BLaER1 treated with 17β-estradiol and CSF1 and Interleukin-3, amounts not matched to agents 10 nM and 100 nM (cell line): ENCODE measurements around the gene MRPL4.
A peak's percentile ranks its signal among the peaks of the same experiment; 100 is the strongest.

ENCODE experiments used
- H3K27ac ChIP-seq, 11 experiments: shearing (Covaris generic); formaldehyde crosslinking; 2 replicates each; pipeline ENCODE4 v1.8.1; 2022
- H3K27me3 ChIP-seq, 11 experiments: shearing (Covaris generic); formaldehyde crosslinking; 2 replicates each; pipeline ENCODE4 v1.8.1; 2022
- H3K36me3 ChIP-seq, 11 experiments: shearing (Covaris generic); formaldehyde crosslinking; 2 replicates each; pipeline ENCODE4 v1.8.1; 2022
- H3K4me1 ChIP-seq, 10 experiments: shearing (Covaris generic); formaldehyde crosslinking; 2 replicates each; pipeline ENCODE4 v1.8.1; 2022
- H3K4me2 ChIP-seq, 11 experiments: shearing (Covaris generic); formaldehyde crosslinking; 2 replicates each; pipeline ENCODE4 v1.8.1; 2022
- H3K4me3 ChIP-seq, 10 experiments: shearing (Covaris generic); formaldehyde crosslinking; 2 replicates each; pipeline ENCODE4 v1.8.1; 2022
- H3K9ac ChIP-seq, 11 experiments: shearing (Covaris generic); formaldehyde crosslinking; 2 replicates each; pipeline ENCODE4 v1.8.1; 2022
- H3K9me3 ChIP-seq, 11 experiments: shearing (Covaris generic); formaldehyde crosslinking; replicated peaks in 1 of 11; 2 replicates each; pipeline ENCODE4 v1.8.1; 2022
- H4K20me1 ChIP-seq, 11 experiments: shearing (Covaris generic); formaldehyde crosslinking; 2 replicates each; pipeline ENCODE4 v1.8.1; 2022
- Cebpa-rat ChIP-seq, 11 experiments: shearing (Covaris generic); IDR thresholded peaks; 2 replicates each; pipeline ENCODE4 v1.8.1; 2022

MRPL4 gene

DNA sequence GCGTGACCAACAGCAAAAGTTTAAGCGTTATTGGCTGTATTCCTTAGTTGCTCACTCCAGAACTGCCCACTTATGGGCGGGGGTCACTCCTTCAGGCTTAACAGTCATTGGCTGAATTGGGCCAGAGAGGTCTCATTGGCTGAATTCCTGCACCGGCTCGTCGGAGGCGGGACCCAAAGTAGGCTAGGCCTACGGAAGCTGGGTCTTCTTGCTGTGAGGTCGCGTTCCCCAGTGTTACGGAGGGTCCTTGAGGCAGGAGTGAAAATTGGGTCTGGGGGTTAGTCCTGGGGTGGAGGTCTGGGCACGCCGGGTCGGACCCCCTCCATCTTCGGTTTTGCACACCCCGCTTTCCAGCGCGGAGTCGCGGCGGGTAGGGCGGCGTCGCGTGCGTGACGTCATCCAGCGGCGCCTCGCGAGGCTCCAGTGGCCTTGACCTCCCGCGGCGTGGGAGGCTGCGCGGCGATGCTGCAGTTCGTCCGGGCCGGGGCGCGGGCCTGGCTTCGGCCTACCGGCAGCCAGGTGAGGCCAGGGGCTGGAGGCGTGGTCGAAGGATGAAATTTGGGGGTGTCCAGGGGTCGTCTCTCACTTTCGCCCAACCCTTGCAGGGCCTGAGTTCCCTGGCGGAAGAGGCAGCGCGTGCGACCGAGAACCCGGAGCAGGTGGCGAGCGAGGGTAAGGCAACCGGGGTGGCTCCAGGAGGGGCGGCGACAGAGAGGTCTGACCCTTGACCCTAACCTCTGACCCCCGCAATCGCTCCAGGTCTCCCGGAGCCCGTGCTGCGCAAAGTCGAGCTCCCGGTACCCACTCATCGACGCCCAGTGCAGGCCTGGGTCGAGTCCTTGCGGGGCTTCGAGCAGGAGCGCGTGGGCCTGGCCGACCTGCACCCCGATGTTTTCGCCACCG lies at the start of gene MRPL4:
Gene MRPL4 (plus strand): TSS at position 423 of the 903 bp plus-strand sequence. CDS start 40 bp downstream, at position 463.
- H3K4me2 ChIP-seq, result peak within 1 kb of the TSS; percentile 89 to 100 (median 98)

DNA sequence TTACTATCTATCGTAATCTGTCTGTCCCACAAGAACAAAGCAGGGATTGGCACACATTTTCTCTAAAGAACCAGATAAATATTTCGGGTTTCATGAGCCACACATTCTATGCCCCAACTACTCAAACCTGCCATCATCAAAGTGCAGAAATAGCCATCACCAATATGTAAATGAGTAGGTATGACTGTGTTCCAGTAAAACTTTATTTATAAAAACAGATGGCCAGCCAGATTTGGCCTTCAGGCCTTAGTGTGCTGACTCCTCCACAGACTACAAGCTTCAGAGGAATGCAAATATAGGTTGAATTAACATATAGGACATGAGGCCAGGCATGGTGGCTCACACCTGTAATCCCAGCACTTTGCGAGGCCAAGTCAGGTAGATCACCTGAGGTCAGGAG lies 48.3 kb upstream of the MRPL4 start:
- Histone ChIP-seq H3K4me1 (peaks cover 14 to 81% (median 22%) of the 10 kb centered on the region in 10 experiments), H3K27me3 (no peaks in the 10 kb centered on the region), H3K9ac (no peak overlapping the region), H3K36me3 (0 out of 22 replicates have a peak, but pooled peaks cover 0 to 4% (median 0%) of the 10 kb centered on the region in 11 experiments), H3K27ac (no peak overlapping the region), H3K4me2 (no peak overlapping the region), H4K20me1 (no peaks in the 10 kb centered on the region; a peak in 1 of 22 replicates), H3K4me3 (no peak overlapping the region), H3K9me3 (peaks cover 0 to 9% (median 7%) of the 10 kb centered on the region in 11 experiments; a peak in 8 of 22 replicates)
- TF ChIP-seq Cebpa-rat (IDR thresholded peaks at IDR 0.05), result no peak

More for the DNA sequence above, at the start of gene MRPL4:
- no peaks in the 10 kb centered on the region for H3K9me3 ChIP-seq
- TF ChIP-seq Cebpa-rat (IDR thresholded peaks at IDR 0.05), result no peak
- H3K4me1 ChIP-seq, result peaks cover 31 to 54% (median 47%) of the 10 kb centered on the region in 10 experiments
- peak within 1 kb of the TSS; percentile 80 to 94 (median 89) for H3K9ac ChIP-seq
- peaks cover 30 to 40% (median 36%) of the 10 kb centered on the region in 11 experiments for H3K36me3 ChIP-seq
- H3K27me3 ChIP-seq, result no peaks in the 10 kb centered on the region
- H3K4me3 ChIP-seq, result peak within 1 kb of the TSS; percentile 69 to 93 (median 89)
- peak within 1 kb of the TSS; percentile 46 to 90 (median 86) for H3K27ac ChIP-seq
- peaks cover 0 to 45% (median 18%) of the 10 kb centered on the region in 11 experiments; a peak in 12 of 22 replicates for H4K20me1 ChIP-seq

DNA sequence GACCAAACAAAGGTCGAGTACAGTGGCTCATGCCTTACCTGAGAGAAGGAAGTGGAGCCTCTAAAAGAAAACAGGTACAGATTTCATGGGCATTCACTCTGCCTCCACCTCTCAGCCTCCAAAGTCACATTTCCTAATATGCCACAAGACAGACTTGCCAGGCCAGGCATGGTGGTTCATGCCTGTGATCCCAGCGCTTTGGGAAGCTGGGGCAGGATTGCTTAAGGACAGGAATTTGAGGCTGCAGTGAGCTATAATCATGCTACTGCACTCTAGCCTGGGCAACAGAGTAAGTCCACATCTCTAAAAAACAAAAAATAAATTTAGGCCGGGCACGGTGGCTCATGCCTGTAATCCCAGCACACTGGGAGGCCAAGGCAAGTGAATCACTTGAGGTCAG lies 46.4 kb upstream of the MRPL4 start:
- peaks cover 0 to 9% (median 7%) of the 10 kb centered on the region in 11 experiments; a peak in 8 of 22 replicates for H3K9me3 ChIP-seq
- peaks cover 0 to 4% (median 0%) of the 10 kb centered on the region in 11 experiments; a peak in 1 of 22 replicates for H4K20me1 ChIP-seq
- H3K27me3 ChIP-seq, result no peaks in the 10 kb centered on the region
- H3K4me1 ChIP-seq, result peaks cover 7 to 81% (median 22%) of the 10 kb centered on the region in 10 experiments; a peak in 19 of 20 replicates
- TF ChIP-seq Cebpa-rat (IDR thresholded peaks at IDR 0.05), result no peak
- no peak overlapping the region for H3K9ac ChIP-seq
- 0 out of 22 replicates have a peak, but pooled peaks cover 0 to 4% (median 0%) of the 10 kb centered on the region in 11 experiments for H3K36me3 ChIP-seq
- peak overlapping the region in 3 of 11 experiments; percentile 45 to 87 (median 77); a peak in 6 of 22 replicates for H3K4me2 ChIP-seq
- no peak overlapping the region; a peak in 2 of 22 replicates for H3K27ac ChIP-seq
- no peak overlapping the region for H3K4me3 ChIP-seq

DNA sequence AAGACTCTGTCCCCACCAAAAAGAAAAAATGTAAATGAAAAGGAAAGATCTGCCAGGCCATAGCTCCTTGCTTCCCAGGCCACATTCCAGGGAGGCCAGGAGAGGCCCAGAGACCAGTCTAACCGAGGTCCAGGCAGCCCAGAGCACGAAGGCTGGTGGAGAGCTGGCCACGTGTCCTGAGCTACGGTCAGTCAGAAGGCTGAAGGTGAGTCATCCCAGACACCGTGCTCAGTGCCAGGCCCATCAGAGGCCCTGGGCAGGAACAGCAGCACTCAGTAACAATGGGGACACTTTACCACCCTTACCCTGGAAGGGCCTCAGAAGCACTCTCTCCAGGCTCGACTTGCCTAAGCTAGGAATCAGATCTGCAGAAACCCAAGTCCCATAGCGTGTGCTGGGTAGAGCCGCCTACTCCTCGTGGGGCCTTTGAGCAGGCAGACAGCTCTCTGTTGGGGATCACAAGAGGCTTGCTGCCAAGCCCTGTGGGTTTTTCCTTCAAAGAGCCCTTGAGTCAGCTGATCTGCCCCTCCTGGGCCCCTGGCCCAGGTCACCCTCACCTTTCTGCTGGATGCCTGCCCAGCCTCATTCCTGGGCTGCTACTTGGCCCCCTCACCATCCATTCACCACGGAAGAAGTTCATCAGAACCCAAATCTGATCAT lies 45.7 kb upstream of the MRPL4 start:
- peaks cover 7 to 80% (median 25%) of the 10 kb centered on the region in 10 experiments; a peak in 19 of 20 replicates for H3K4me1 ChIP-seq
- peak overlapping the region in 3 of 11 experiments; percentile 17 to 33 (median 32); a peak in 6 of 22 replicates for H3K27ac ChIP-seq
- peak overlapping the region in 2 of 11 experiments; percentile 9 to 35; a peak in 1 of 22 replicates for H3K9ac ChIP-seq
- TF ChIP-seq Cebpa-rat (IDR thresholded peaks at IDR 0.05), result no peak
- peak overlapping the region in 4 of 11 experiments; percentile 7 to 87 (median 61); a peak in 6 of 22 replicates for H3K4me2 ChIP-seq
- 0 out of 22 replicates have a peak, but pooled peaks cover 0 to 4% (median 0%) of the 10 kb centered on the region in 11 experiments for H3K36me3 ChIP-seq
- H3K4me3 ChIP-seq, result no peak overlapping the region
- peaks cover 0 to 9% (median 7%) of the 10 kb centered on the region in 11 experiments; a peak in 8 of 22 replicates for H3K9me3 ChIP-seq
- H4K20me1 ChIP-seq, result peaks cover 0 to 4% (median 0%) of the 10 kb centered on the region in 11 experiments; a peak in 1 of 22 replicates
- no peaks in the 10 kb centered on the region for H3K27me3 ChIP-seq

DNA sequence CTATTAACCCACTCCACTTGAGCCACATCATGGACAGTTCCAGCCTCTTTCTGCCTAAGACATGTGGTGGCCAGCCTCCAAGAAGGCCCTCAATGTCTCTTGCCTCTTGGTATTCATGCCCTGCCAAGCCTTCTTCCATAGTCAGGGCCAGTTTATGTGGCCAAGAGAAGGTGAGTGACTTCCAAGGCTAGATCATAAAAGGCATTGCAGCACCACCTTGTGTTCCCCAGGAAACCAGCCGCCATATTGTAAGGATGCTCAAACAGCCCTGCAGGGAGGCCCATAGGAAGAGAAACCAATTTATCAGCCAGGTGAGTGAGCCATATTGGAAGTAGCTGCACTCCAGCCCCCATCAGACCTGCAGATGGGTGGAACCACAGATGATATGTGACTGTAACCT lies 45.0 kb upstream of the MRPL4 start:
- TF ChIP-seq Cebpa-rat (IDR thresholded peaks at IDR 0.05), result no peak
- H3K36me3 ChIP-seq, result 0 out of 22 replicates have a peak, but pooled peaks cover 0 to 4% (median 0%) of the 10 kb centered on the region in 11 experiments
- peaks cover 0 to 4% (median 0%) of the 10 kb centered on the region in 11 experiments; a peak in 1 of 22 replicates for H4K20me1 ChIP-seq
- H3K4me1 ChIP-seq, result peaks cover 7 to 80% (median 29%) of the 10 kb centered on the region in 10 experiments; a peak in 19 of 20 replicates
- no peak overlapping the region for H3K9ac ChIP-seq
- H3K27ac ChIP-seq, result no peak overlapping the region; a peak in 2 of 22 replicates
- H3K27me3 ChIP-seq, result no peaks in the 10 kb centered on the region
- H3K4me3 ChIP-seq, result no peak overlapping the region
- peaks cover 0 to 9% (median 7%) of the 10 kb centered on the region in 11 experiments; a peak in 8 of 22 replicates for H3K9me3 ChIP-seq
- H3K4me2 ChIP-seq, result peak overlapping the region in 7 of 11 experiments; percentile 5 to 87 (median 23); a peak in 8 of 22 replicates

DNA sequence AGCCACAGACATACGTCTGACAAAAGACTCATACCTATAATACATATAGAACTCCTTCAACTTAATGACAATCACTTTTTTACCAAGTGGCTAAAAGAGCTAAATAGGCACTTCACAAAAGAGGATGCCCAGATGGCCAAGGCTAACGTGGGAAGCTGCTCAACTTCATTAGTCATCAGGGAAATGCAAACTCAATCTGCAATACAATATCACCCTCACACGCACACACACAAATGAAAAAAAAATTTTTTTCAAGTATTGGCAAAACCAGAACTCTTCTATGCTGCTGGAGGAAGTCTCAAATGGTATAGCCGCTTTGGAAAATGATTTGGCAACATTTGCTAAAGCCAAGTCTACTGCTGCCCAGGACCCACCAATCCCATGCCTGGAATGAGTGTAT lies 42.7 kb upstream of the MRPL4 start:
- H3K4me3 ChIP-seq, result no peak overlapping the region
- peaks cover 0 to 4% (median 0%) of the 10 kb centered on the region in 11 experiments; a peak in 1 of 22 replicates for H4K20me1 ChIP-seq
- H3K9me3 ChIP-seq, result peaks cover 0 to 9% (median 7%) of the 10 kb centered on the region in 11 experiments; a peak in 8 of 22 replicates
- 0 out of 22 replicates have a peak, but pooled peaks cover 0 to 4% (median 0%) of the 10 kb centered on the region in 11 experiments for H3K36me3 ChIP-seq
- no peak for TF ChIP-seq Cebpa-rat (IDR thresholded peaks at IDR 0.05)
- no peaks in the 10 kb centered on the region for H3K27me3 ChIP-seq
- H3K27ac ChIP-seq, result peak overlapping the region in 4 of 11 experiments; percentile 39 to 86 (median 72); a peak in 7 of 22 replicates
- H3K4me1 ChIP-seq, result peaks cover 7 to 90% (median 34%) of the 10 kb centered on the region in 10 experiments; a peak in 19 of 20 replicates
- peak overlapping the region in 6 of 11 experiments; percentile 11 to 89 (median 76); a peak in 11 of 22 replicates for H3K4me2 ChIP-seq
- peak overlapping the region in 3 of 11 experiments; percentile 41 to 63 (median 49); a peak in 4 of 22 replicates for H3K9ac ChIP-seq

DNA sequence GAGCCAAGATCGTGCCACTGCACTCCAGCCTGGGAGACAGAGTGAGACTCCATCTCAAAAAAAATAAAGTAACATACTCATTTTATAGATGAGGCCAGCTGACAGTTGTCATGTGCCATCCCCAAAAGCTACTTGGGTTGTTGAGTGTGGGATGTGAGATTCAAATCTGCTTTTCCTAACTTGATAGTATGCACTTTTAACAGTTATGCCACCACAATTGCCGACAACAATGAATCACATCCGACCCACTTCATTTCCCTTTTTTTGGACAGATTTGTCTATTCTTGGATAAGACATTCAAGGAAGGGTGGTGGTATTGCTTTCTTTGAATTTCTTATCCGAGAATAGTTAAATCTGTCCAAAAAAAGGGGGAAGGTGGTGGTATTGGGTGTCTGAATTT lies 41.0 kb upstream of the MRPL4 start:
- peak overlapping the region in 6 of 11 experiments; percentile 32 to 86 (median 60); a peak in 11 of 22 replicates for H3K27ac ChIP-seq
- H3K36me3 ChIP-seq, result peaks cover 0 to 4% (median 0%) of the 10 kb centered on the region in 11 experiments; a peak in 6 of 22 replicates
- peaks cover 7 to 73% (median 34%) of the 10 kb centered on the region in 10 experiments; a peak in 19 of 20 replicates for H3K4me1 ChIP-seq
- no peaks in the 10 kb centered on the region for H3K27me3 ChIP-seq
- peak overlapping the region in 8 of 11 experiments; percentile 30 to 89 (median 56); a peak in 15 of 22 replicates for H3K4me2 ChIP-seq
- no peak overlapping the region for H3K4me3 ChIP-seq
- TF ChIP-seq Cebpa-rat (IDR thresholded peaks at IDR 0.05), result no peak
- H4K20me1 ChIP-seq, result peaks cover 0 to 4% (median 0%) of the 10 kb centered on the region in 11 experiments; a peak in 1 of 22 replicates
- H3K9ac ChIP-seq, result peak overlapping the region in 4 of 11 experiments; percentile 2 to 63 (median 40); a peak in 6 of 22 replicates
- peaks cover 0 to 9% (median 7%) of the 10 kb centered on the region in 11 experiments; a peak in 8 of 22 replicates for H3K9me3 ChIP-seq
